ENCODE results near the gene ERBB2.
"Not testable (repeated sequence)": the region's sequence is repeated elsewhere in the genome, so short reads cannot be mapped to it uniquely, and the experiment has no call there.

Gene ERBB2

DNA sequence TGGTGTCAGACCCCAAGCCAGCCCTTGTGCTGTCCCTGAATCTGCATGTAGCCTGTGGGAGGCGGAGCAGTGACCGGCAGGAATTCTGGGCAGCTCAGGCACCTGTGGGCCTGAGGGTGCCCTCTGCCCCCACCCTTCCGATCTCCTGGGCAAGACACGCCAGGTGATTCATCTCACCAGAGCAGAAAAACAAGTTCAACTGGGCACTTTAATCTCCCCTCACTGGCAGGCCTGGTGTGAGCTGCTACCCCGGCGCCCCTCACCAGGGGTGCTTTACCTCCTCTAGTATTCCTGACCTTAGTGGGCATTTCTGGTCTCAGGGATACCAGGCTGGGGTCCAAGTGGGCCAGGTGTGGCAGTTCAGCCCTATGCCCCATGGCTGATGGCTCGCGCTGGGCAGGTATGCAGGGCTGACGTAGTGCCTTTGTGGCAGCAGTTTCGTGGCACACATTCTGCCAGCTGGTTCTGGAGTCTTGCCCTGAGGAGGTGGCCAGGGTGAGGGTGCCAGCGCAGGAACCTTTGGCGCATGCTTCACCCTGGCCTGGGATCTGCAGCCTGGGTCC is 6.0 kb downstream of the ERBB2 start:
- no peak for DNase-seq

DNA sequence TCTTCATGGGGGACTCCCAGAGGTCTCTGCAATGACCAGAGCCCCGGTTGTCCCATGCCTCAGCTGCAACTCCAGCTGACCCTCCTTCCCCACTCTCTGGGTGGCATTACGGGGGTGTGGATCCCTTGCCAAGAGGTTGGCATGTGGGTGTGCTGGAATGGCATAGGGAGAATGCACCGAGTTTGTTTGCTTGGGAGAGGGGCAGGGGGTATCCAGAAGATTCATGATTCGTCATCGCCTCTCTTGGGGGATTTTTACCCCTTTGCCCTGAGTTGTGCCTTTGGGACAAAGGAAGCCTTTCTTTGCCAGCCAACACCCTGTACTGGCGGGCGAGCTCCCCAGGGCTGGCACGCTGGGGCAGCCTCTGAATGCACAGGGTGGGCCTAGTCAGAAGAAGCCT is 6.5 kb downstream of the ERBB2 start:
- DNase-seq, result no peak

DNA sequence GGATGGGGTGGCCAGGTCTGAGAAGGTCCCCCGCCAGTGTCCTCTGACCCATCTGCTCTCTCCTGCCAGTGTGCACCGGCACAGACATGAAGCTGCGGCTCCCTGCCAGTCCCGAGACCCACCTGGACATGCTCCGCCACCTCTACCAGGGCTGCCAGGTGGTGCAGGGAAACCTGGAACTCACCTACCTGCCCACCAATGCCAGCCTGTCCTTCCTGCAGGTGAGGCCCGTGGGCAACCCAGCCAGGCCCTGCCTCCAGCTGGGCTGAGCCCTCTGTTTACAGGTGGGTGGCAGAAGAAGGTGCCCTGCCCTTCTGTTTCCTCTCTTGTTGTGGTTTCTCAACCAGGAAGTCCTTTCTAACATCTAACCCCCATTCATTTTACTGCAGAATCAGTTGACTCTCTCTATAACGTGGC is 7.1 kb downstream of the ERBB2 start:
- DNase-seq, result no peak

DNA sequence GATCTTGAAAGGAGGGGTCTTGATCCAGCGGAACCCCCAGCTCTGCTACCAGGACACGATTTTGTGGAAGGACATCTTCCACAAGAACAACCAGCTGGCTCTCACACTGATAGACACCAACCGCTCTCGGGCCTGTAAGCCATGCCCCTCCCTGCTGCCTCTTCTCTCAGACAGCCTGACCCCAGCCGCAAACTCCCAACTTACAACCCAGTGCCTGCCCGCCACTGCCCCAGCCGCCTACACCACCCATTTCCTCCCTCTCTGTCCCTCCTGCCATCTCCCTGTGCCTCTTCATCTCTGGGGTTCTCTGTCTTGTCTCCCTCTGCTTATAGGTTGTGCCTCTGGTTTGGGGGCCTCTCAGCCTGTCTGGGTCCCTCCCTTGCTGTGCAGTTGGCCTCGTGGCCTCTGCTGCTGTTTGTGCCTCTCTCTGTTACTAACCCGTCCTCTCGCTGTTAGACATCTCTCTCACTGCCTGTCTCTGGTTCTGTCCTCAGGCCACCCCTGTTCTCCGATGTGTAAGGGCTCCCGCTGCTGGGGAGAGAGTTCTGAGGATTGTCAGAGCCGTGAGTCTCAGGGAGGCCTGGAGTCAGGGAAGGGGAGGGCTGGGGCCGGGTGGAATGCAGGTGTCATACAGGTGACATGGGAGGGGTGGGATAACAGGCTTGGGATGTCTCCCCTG is 9.6 kb downstream of the ERBB2 start:
- no peak for DNase-seq

DNA sequence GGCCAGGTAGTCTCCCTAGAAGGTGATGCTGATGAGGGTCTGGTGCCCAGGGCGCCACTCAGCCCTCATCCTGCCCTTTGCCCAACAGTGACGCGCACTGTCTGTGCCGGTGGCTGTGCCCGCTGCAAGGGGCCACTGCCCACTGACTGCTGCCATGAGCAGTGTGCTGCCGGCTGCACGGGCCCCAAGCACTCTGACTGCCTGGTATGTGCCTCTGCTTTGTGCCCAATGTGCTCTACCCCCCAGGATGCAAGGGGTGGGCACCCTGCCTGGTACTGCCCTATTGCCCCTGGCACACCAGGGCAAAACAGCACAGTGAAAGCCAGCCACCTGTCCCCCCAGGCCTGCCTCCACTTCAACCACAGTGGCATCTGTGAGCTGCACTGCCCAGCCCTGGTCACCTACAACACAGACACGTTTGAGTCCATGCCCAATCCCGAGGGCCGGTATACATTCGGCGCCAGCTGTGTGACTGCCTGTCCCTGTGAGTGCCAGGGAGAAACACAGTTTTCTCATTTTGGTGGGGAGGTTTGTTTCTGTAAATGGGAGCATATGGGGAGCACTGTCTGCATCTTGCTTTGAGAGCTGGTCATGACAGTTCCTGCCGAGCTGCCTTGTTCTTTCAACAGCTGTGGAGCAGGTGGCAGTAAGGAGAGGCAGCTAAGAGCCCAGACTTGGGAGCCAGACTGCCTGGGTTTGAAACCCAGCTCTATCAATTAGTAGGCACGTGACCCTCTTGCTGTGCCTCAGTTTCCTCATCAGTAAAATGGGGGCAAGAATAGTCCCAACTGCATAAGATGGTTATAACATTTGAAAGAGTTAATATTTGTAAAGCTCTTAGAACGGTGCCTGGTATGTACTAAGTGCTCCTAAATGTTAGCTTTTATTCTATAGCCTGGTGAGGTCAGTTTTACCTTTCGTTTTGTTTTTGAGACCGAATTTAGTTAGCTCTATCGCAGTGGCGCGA is 10.4 kb downstream of the ERBB2 start:
- DNase-seq, result no peak

DNA sequence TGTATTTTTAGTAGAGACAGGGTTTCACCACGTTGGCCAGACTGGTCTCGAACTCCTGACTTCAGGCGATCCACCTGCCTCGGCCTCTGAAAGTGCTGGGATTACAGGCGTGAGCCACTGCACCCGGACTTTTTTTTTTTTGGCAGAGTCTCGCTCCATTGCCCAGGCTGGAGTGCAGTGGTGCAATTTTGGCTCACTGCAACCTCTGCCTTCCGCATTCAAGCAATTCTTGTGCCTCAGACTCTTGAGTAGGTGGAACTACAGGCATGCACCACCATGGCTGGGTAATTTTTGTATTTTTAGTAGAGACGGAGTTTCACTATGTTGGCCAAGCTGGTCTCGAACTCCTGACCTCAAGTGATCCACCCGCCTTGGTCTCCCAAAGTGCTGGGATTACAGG is 11.2 kb downstream of the ERBB2 start:
- DNase-seq, result not testable (repeated sequence)

DNA sequence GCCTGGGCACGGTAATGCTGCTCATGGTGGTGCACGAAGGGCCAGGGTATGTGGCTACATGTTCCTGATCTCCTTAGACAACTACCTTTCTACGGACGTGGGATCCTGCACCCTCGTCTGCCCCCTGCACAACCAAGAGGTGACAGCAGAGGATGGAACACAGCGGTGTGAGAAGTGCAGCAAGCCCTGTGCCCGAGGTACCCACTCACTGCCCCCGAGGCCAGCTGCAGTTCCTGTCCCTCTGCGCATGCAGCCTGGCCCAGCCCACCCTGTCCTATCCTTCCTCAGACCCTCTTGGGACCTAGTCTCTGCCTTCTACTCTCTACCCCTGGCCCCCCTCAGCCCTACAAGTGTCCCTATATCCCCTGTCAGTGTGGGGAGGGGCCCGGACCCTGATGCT is 12.0 kb downstream of the ERBB2 start:
- DNase-seq, result no peak

DNA sequence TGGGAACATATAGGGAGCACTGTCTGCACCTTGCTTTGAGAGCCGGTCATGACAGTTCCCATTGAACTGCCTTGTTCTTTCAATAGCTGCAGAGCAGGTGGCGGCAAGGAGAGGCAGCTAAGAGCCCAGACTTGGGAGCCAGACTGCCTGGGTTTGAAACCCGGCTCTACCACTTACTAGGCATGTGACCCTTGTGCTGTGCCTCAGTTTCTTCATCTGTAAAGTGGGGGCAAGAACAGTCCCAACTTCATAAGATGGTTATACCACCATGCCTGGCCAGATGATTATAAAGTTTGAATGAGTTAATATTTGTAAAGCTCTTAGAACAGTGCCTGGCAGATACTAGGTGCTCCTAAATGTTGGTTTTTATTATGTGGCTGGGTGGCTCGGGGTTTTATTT is 14.4 kb downstream of the ERBB2 start:
- no peak for DNase-seq

DNA sequence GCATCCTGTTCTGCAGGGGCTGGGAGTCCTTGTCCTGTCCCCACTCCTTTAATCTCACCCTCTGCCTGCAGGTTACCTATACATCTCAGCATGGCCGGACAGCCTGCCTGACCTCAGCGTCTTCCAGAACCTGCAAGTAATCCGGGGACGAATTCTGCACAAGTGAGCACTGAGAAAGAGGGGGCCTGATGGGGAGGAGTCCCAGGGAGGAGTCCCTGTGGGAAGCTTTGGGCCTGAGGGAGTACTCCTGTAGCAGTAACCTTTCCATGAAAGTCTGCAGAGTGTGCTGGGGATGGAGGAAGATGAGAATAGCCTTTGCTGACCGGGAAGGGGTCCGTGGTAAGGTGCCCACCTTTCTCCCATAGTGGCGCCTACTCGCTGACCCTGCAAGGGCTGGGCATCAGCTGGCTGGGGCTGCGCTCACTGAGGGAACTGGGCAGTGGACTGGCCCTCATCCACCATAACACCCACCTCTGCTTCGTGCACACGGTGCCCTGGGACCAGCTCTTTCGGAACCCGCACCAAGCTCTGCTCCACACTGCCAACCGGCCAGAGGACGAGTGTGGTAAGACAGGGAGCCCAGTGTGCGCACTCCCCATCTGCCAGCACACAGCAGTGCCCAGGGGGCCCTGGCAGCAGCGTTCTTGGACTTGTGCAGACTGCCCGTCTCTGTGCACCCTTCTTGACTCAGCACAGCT is 15.7 kb downstream of the ERBB2 start:
- DNase-seq, result no peak

DNA sequence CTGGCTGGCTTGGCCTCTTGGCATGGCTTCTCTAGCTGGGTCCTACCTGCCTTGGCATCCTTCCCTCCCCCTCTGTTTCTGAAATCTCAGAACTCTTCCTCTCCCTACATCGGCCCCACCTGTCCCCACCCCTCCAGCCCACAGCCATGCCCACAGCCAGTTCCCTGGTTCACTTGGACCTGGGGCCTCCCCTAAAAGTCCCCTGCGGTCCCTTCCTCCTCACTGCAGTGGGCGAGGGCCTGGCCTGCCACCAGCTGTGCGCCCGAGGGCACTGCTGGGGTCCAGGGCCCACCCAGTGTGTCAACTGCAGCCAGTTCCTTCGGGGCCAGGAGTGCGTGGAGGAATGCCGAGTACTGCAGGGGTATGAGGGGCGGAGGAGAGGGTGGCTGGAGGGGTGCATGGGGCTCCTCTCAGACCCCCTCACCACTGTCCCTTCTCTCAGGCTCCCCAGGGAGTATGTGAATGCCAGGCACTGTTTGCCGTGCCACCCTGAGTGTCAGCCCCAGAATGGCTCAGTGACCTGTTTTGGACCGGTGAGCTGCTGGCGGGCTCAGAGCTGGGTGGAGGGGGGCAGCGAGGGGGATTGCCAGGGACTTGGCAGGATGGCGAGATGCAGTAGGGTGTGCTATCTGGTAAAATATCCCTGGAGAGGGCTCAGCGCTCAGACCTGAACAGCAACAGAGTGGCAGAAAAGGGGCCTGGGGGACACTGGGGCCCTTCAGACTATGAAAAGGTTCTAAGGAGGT is 16.4 kb downstream of the ERBB2 start:
- DNase-seq, result no peak

DNA sequence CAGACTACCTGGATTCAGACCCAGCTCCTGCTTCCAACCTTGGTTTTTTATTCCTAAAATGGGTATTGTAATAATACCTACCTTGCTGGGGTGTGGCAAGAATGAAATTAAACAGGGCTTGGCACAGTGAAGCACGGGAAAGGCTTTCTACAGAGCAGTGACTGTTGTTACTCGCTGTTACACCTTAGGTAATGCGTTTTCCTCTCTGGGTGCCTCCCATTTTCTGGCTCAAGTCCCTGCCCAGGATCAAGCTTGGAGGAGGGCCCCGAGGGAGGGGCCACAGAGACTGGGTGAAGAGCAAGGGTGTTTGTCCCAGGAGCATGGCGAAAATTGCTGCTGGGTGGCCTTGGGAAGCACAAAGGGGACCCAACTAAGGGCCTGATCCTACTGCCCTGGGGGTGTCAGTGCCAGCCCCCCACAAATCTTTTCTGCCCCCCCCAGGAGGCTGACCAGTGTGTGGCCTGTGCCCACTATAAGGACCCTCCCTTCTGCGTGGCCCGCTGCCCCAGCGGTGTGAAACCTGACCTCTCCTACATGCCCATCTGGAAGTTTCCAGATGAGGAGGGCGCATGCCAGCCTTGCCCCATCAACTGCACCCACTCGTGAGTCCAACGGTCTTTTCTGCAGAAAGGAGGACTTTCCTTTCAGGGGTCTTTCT is 17.1 kb downstream of the ERBB2 start:
- no peak for DNase-seq

DNA sequence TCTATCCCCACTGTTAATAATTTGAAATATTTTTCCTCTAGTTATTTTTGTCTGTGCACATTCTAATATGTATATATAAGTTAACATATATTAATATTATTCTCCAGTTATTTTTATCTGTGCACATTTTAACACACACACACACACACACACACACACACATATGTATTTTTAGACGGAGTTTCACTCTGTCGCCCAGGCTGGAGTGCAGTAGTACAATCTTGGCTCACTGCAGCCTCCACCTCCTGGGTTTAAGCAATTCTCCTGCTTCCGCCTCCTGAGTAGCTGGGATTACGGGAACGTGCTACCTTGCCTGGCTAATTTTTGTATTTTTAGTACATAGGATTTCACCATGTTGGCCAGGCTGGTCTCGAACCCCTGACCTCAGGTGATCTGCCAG is 17.8 kb downstream of the ERBB2 start:
- DNase-seq, result no peak

DNA sequence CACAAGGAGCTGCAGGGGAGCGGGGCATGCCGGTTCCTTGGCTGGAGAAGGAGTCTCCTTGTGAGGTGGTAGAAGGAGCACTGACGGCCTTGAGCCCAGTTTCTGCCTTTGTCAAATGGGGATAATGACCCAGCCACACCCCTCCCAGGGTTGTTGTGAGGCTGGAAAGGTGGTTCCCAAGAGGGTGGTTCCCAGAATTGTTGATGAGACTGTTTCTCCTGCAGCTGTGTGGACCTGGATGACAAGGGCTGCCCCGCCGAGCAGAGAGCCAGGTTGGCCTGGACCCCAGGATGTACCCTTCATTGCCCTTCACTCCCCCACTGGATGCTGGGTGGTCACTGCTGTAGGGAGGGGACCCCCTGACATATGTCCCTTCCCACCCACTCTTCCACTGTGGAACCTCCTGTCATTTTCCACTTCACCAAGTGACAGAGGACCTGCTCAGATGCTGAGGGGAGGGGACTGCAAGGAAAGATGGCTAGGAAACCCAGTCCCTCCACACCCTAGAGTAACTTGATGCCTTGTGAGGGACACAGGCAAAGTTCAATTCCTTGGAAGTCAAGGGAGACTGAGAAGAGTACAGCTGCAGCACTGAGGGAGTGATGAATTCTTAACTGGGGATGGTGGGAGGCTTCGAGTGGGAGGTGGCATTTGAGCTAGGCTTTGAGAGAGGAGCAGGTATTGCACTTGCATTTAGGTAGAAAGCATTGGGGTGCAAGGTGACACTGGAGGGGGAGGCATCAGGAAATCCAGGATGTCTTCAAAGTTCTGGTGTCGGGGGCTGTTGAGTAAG is 19.9 kb downstream of the ERBB2 start:
- no peak for DNase-seq

DNA sequence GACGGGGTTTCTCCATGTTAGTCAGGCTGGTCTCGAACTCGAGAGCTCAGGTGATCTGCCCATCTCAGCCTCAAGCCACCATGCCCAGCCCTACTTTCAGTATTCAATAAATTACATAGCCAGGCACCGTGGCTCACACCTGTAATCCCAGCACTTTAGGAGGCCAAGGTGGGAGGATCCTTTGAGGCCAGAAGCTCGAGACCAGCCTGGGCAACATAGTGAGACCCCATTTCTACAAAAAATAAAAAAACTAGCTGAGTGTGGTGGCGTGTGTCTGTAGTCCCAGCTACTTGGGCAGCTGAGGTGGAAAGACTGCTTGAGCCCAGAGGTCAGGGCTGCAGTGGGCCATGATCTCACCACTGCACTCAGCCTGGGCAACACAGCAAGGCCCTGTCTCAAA is 22.2 kb downstream of the ERBB2 start:
- DNase-seq, result no peak

DNA sequence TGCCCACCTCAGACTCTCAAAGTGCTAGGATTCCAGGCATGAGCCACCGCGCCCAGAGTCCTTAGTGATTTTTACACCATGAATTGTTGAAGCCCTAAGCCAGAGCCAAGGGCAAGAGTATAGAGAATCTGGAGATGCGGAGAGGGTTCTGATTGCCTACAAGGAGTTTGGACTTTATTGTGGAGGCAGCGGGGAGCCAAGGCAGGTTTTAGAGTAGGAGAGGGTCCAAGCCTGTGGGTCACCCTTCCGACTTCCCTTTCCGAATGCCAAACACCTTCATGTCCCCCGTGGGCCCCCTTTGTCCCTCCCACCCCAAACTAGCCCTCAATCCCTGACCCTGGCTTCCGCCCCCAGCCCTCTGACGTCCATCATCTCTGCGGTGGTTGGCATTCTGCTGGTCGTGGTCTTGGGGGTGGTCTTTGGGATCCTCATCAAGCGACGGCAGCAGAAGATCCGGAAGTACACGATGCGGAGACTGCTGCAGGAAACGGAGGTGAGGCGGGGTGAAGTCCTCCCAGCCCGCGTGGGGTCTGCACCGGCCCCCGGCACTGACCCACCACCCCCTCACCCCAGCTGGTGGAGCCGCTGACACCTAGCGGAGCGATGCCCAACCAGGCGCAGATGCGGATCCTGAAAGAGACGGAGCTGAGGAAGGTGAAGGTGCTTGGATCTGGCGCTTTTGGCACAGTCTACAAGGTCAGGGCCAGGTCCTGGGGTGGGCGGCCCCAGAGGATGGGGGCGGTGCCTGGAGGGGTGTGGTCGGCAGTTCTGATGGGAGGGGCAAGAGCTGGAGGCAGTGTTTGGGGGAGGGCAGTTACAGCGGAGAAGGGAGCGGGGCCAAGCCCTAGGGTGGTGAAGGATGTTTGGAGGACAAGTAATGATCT is 23.3 kb downstream of the ERBB2 start:
- no peak for DNase-seq

DNA sequence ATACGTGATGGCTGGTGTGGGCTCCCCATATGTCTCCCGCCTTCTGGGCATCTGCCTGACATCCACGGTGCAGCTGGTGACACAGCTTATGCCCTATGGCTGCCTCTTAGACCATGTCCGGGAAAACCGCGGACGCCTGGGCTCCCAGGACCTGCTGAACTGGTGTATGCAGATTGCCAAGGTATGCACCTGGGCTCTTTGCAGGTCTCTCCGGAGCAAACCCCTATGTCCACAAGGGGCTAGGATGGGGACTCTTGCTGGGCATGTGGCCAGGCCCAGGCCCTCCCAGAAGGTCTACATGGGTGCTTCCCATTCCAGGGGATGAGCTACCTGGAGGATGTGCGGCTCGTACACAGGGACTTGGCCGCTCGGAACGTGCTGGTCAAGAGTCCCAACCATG is 24.9 kb downstream of the ERBB2 start:
- DNase-seq, result no peak

DNA sequence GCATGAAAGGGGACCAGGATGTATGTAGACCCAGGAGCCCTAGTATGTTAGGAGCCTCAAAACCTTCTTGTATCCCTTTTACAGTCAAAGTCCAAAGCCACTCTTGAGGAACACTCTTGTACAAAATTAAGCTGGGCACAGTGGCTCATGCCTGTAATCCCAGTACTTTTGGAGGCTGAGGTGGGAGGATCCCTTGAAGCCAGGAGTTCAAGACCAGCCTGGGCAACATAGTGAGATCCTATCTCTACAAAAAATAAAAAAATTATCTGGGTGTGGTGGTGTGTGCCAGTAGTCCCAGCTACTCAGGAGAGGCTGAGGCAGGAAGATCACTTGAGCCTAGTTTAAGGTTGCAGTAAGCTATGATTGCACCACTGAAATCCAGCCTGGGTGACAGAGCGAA is 26.1 kb downstream of the ERBB2 start:
- not testable (repeated sequence) for DNase-seq

DNA sequence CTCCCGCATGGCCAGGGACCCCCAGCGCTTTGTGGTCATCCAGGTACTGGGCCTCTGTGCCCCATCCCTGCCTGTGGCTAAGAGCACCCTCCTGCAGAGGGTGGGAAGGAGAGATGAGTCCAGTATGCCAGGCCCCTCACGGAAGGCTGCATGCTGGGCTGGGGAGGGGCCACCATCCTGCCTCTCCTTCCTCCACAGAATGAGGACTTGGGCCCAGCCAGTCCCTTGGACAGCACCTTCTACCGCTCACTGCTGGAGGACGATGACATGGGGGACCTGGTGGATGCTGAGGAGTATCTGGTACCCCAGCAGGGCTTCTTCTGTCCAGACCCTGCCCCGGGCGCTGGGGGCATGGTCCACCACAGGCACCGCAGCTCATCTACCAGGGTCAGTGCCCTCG is 26.8 kb downstream of the ERBB2 start:
- no peak for DNase-seq

DNA sequence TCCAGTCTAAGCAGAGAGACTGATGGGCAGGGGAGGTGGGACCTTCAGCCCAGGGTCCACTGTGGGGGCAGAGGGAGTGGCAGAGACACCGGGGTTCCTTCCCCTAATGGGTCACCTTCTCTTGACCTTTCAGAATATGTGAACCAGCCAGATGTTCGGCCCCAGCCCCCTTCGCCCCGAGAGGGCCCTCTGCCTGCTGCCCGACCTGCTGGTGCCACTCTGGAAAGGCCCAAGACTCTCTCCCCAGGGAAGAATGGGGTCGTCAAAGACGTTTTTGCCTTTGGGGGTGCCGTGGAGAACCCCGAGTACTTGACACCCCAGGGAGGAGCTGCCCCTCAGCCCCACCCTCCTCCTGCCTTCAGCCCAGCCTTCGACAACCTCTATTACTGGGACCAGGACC is 27.7 kb downstream of the ERBB2 start:
- DNase-seq, result no peak

DNA sequence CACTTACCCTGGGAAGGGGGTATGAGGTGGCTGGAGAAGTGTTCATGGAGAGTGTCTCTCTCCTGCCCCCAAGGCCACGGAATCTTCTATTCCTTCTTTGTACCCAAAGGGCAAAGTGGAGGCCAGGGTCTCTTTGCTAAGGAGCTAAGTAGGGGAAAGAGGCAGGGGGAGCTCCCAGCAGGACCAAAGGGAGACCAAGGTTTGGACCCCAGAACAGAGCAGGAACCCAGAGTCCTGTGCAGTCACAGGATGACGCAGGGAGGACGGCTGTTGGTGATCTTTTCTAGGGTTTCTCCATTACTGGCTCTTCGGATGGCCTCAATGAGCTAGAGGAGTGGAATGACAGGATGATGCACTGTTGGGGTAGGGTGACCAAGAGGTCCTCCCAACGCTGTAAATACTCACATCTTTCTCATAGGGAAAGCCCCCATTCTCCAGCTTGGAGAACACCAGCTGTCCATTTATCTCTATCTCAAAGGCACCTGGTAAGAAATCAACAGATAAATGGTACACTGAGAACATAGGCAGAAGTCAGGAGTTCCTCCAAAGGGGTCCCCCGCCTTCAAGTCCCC is 29.5 kb downstream of the ERBB2 start:
- DNase-seq, result no peak
